PFSK-1 (cell line): Measurements from ENCODE around the gene SIPA1.

Experiments used
- POLR2AphosphoS5 ChIP-seq: IDR thresholded peaks from 2 replicates; pipeline ENCODE4 v1.6.1; 2012; ENCODE audit warnings: low read depth, mild to moderate bottlenecking, control low read depth, low read length, moderate library complexity
- SIN3A ChIP-seq: IDR thresholded peaks from 2 replicates; pipeline ENCODE4 v1.6.1; 2012; ENCODE audit warnings: mild to moderate bottlenecking, low read length, moderate library complexity, borderline replicate concordance; ENCODE audit not compliant: insufficient read depth
- TF ChIP-seq, protein P1 (sequence below), 2 experiments: IDR thresholded peaks; 2 replicates each; pipeline versions ENCODE4 v1.6.1 to v1.8.0; 2011 to 2012; ENCODE audit warnings: low read depth in 2 of 2, low read length in 2 of 2, control low read depth in 1 of 2, inconsistent platforms in 1 of 2, mild to moderate bottlenecking in 1 of 2, moderate library complexity in 1 of 2; ENCODE audit not compliant: insufficient read depth in 1 of 2

DNA sequence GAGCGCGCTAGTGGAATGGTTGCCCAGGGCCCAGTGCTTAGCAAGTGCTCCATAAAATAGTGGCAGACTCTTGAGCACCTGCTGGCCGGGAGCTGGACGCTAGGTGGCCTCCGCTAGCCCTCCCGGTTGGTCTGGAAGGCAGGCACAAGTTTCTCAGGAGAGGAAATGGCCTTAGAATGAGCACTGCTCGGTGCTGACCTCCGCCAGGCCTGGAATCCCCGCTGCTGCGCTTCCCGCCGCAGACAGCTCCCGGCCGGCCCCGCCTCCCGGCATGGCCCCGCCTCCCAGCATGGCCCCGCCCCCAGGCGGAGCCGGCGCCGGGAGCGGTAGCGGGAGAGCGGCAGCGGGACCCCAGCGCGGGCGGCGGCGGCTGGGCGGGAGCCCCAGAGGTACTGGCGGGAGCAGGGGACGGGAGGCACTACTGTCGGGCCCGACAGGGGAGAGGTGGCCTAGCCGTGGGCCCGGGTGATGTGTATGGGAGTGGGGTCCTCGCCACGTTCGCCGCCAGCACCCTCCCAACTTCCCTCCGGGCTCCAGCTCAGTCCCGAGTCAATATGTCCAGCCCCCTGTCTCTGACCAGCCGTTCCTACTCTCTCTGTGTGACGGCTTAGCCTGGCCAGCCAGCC lies at the start of gene SIPA1:
- peak; percentile 85 for TF ChIP-seq POLR2AphosphoS5
- TF ChIP-seq, protein P1, sequence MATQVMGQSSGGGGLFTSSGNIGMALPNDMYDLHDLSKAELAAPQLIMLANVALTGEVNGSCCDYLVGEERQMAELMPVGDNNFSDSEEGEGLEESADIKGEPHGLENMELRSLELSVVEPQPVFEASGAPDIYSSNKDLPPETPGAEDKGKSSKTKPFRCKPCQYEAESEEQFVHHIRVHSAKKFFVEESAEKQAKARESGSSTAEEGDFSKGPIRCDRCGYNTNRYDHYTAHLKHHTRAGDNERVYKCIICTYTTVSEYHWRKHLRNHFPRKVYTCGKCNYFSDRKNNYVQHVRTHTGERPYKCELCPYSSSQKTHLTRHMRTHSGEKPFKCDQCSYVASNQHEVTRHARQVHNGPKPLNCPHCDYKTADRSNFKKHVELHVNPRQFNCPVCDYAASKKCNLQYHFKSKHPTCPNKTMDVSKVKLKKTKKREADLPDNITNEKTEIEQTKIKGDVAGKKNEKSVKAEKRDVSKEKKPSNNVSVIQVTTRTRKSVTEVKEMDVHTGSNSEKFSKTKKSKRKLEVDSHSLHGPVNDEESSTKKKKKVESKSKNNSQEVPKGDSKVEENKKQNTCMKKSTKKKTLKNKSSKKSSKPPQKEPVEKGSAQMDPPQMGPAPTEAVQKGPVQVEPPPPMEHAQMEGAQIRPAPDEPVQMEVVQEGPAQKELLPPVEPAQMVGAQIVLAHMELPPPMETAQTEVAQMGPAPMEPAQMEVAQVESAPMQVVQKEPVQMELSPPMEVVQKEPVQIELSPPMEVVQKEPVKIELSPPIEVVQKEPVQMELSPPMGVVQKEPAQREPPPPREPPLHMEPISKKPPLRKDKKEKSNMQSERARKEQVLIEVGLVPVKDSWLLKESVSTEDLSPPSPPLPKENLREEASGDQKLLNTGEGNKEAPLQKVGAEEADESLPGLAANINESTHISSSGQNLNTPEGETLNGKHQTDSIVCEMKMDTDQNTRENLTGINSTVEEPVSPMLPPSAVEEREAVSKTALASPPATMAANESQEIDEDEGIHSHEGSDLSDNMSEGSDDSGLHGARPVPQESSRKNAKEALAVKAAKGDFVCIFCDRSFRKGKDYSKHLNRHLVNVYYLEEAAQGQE (IDR thresholded peaks at IDR 0.05; ENCODE audit: insufficient read depth in 1 of 2, low read depth in 2 of 2, low read length in 2 of 2): no peak
- TF ChIP-seq SIN3A: no peak
